ENCODE data around the gene ANKRD23.

ANKRD23 gene

GRCh38 chr2:96884299-96885094, 40.7 kb upstream of the ANKRD23 start:
- Histone ChIP-seq H3K9me3 (ENCODE audit: insufficient read depth, low read length) (no peaks in the 10 kb centered on the region), H3K4me3 (ENCODE audit: low read length) (no peak overlapping the region), H4K20me1 (ENCODE audit: insufficient read depth, low read length) (no peaks in the 10 kb centered on the region), H3K36me3 (replicated peaks; ENCODE audit: low read depth, low read length) (no peaks in the 10 kb centered on the region), H3K79me2 (ENCODE audit: low read length) (no peaks in the 10 kb centered on the region), H3K27ac (ENCODE audit: low read length) (no peak overlapping the region), H3K27me3 (ENCODE audit: low read depth, low read length) (no peaks in the 10 kb centered on the region; the same call in 1 of the 2 replicates), H3K9ac (ENCODE audit: low read length) (no peak overlapping the region), H3K4me2 (ENCODE audit: low read length) (no peak overlapping the region), H2AFZ (ENCODE audit: low read depth, low read length) (no peak overlapping the region), H3K4me1 (ENCODE audit: low read length) (peaks cover 38% of the 10 kb centered on the region)
- no peak for TF ChIP-seq EZH2phosphoT487 (IDR thresholded peaks at IDR 0.05; ENCODE audit: low read depth)
- TF ChIP-seq CTCF (IDR thresholded peaks at IDR 0.05; ENCODE audit: low read depth, low read length) = no peak

GRCh38 chr2:96883306-96883705, 39.5 kb upstream of the ANKRD23 start:
- Histone ChIP-seq H3K79me2 (ENCODE audit: low read length) (no peaks in the 10 kb centered on the region), H3K27ac (ENCODE audit: low read length) (no peak overlapping the region), H3K36me3 (replicated peaks; ENCODE audit: low read depth, low read length) (no peaks in the 10 kb centered on the region), H2AFZ (ENCODE audit: low read depth, low read length) (no peak overlapping the region), H4K20me1 (ENCODE audit: insufficient read depth, low read length) (no peaks in the 10 kb centered on the region), H3K4me2 (ENCODE audit: low read length) (no peak overlapping the region), H3K9ac (ENCODE audit: low read length) (no peak overlapping the region), H3K4me1 (ENCODE audit: low read length) (peaks cover 36% of the 10 kb centered on the region), H3K9me3 (ENCODE audit: insufficient read depth, low read length) (no peaks in the 10 kb centered on the region), H3K27me3 (ENCODE audit: low read depth, low read length) (no peaks in the 10 kb centered on the region; the same call in 1 of the 2 replicates), H3K4me3 (ENCODE audit: low read length) (no peak overlapping the region)
- no peak for TF ChIP-seq CTCF (IDR thresholded peaks at IDR 0.05; ENCODE audit: low read depth, low read length)
- TF ChIP-seq EZH2phosphoT487 (IDR thresholded peaks at IDR 0.05; ENCODE audit: low read depth) = no peak

GRCh38 chr2:96882906-96883305, 39.1 kb upstream of the ANKRD23 start:
- Histone ChIP-seq H3K4me1 (ENCODE audit: low read length) (peaks cover 32% of the 10 kb centered on the region), H3K4me3 (ENCODE audit: low read length) (no peak overlapping the region), H2AFZ (ENCODE audit: low read depth, low read length) (no peak overlapping the region), H3K4me2 (ENCODE audit: low read length) (no peak overlapping the region), H4K20me1 (ENCODE audit: insufficient read depth, low read length) (no peaks in the 10 kb centered on the region), H3K27me3 (ENCODE audit: low read depth, low read length) (no peaks in the 10 kb centered on the region; the same call in 1 of the 2 replicates), H3K9me3 (ENCODE audit: insufficient read depth, low read length) (no peaks in the 10 kb centered on the region), H3K9ac (ENCODE audit: low read length) (no peak overlapping the region), H3K36me3 (replicated peaks; ENCODE audit: low read depth, low read length) (no peaks in the 10 kb centered on the region), H3K79me2 (ENCODE audit: low read length) (no peaks in the 10 kb centered on the region), H3K27ac (ENCODE audit: low read length) (no peak overlapping the region)
- TF ChIP-seq CTCF (IDR thresholded peaks at IDR 0.05; ENCODE audit: low read depth, low read length) = no peak
- TF ChIP-seq EZH2phosphoT487 (IDR thresholded peaks at IDR 0.05; ENCODE audit: low read depth) = no peak

- Histone ChIP-seq H3K4me2 (ENCODE audit: low read length) (no peak overlapping the region), H3K4me3 (ENCODE audit: low read length) (no peak overlapping the region), H3K27ac (ENCODE audit: low read length) (no peak overlapping the region)
Measured at GRCh38 chr2:96882230-96882629, 38.4 kb upstream of the ANKRD23 start.

More at GRCh38 chr2:96882230-96882629, 38.4 kb upstream of the ANKRD23 start:
- Histone ChIP-seq H3K36me3 (replicated peaks; ENCODE audit: low read depth, low read length) (no peaks in the 10 kb centered on the region), H3K4me1 (ENCODE audit: low read length) (peaks cover 25% of the 10 kb centered on the region), H4K20me1 (ENCODE audit: insufficient read depth, low read length) (no peaks in the 10 kb centered on the region), H2AFZ (ENCODE audit: low read depth, low read length) (no peak overlapping the region), H3K27me3 (ENCODE audit: low read depth, low read length) (no peaks in the 10 kb centered on the region; the same call in 1 of the 2 replicates), H3K9ac (ENCODE audit: low read length) (no peak overlapping the region), H3K79me2 (ENCODE audit: low read length) (no peaks in the 10 kb centered on the region), H3K9me3 (ENCODE audit: insufficient read depth, low read length) (no peaks in the 10 kb centered on the region)
- TF ChIP-seq EZH2phosphoT487 (IDR thresholded peaks at IDR 0.05; ENCODE audit: low read depth) = no peak
- TF ChIP-seq CTCF (IDR thresholded peaks at IDR 0.05; ENCODE audit: low read depth, low read length) = no peak
